Endothelial cell (in vitro differentiated cells): ENCODE measurements around the gene TBX4. TPM values are rescaled to one million over a fixed set of nuclear protein-coding genes. Genes with fewer than 3 reads are reported as not detected.

ENCODE experiments used
- DNase-seq: peaks from one replicate; pipeline ENCODE4 v3.0.0; 2021; ENCODE audit warnings: low spot score
- H3K27ac Mint-ChIP-seq: one replicate; pipeline ENCODE4 v1.8.0; 2021; ENCODE audit warnings: mixed read lengths, inconsistent platforms; ENCODE audit not compliant: unreplicated experiment
- H3K27me3 Mint-ChIP-seq: one replicate; pipeline ENCODE4 v1.8.0; 2021; ENCODE audit warnings: mild to moderate bottlenecking, moderate library complexity, mixed read lengths, inconsistent platforms; ENCODE audit not compliant: unreplicated experiment
- H3K36me3 Mint-ChIP-seq: one replicate; pipeline ENCODE4 v1.8.0; 2021; ENCODE audit warnings: mild to moderate bottlenecking, low read depth, mixed read lengths, inconsistent platforms; ENCODE audit not compliant: unreplicated experiment
- H3K4me1 Mint-ChIP-seq: one replicate; pipeline ENCODE4 v1.8.0; 2021; ENCODE audit warnings: mild to moderate bottlenecking, mixed read lengths, inconsistent platforms; ENCODE audit not compliant: unreplicated experiment
- H3K4me3 Mint-ChIP-seq: one replicate; pipeline ENCODE4 v1.8.0; 2021; ENCODE audit warnings: mild to moderate bottlenecking, mixed read lengths, inconsistent platforms; ENCODE audit not compliant: unreplicated experiment
- H3K9me3 Mint-ChIP-seq: one replicate; pipeline ENCODE4 v1.8.0; 2021; ENCODE audit warnings: mixed read lengths, inconsistent platforms; ENCODE audit not compliant: unreplicated experiment
- CTCF ChIP-seq: fragments of 200-600 bp; sonication (generic); IDR thresholded peaks from one replicate; pipeline ENCODE4 v1.5.0; 2021; ENCODE audit warnings: antibody characterized with exemption; ENCODE audit not compliant: unreplicated experiment
- total RNA-seq: library from RNA; stranded (reverse); fragmentation: NEBNext Ultra II Directional; extraction: Animal tissue kit (Norgen Biotek cat#: 25700); gene quantifications from one replicate; pipeline ENCODE4 v1.2.1, GENCODE V29; 2021; ENCODE audit not compliant: unreplicated experiment

The TBX4 gene
- total RNA-seq, 1 donor from 2014 or later: 1.1 TPM

- H3K27me3 Mint-ChIP-seq: no peaks in the 10 kb centered on the region
- no peak overlapping the region for H3K4me3 Mint-ChIP-seq
- peaks cover 4% of the 10 kb centered on the region for H3K4me1 Mint-ChIP-seq
- H3K36me3 Mint-ChIP-seq: no peaks in the 10 kb centered on the region
- no peak for DNase-seq
- no peaks in the 10 kb centered on the region for H3K9me3 Mint-ChIP-seq
- no peak overlapping the region for H3K27ac Mint-ChIP-seq
- no peak for TF ChIP-seq CTCF
Measured at GRCh38 chr17:61487989-61488595, 35.9 kb downstream of the TBX4 start.

DNA sequence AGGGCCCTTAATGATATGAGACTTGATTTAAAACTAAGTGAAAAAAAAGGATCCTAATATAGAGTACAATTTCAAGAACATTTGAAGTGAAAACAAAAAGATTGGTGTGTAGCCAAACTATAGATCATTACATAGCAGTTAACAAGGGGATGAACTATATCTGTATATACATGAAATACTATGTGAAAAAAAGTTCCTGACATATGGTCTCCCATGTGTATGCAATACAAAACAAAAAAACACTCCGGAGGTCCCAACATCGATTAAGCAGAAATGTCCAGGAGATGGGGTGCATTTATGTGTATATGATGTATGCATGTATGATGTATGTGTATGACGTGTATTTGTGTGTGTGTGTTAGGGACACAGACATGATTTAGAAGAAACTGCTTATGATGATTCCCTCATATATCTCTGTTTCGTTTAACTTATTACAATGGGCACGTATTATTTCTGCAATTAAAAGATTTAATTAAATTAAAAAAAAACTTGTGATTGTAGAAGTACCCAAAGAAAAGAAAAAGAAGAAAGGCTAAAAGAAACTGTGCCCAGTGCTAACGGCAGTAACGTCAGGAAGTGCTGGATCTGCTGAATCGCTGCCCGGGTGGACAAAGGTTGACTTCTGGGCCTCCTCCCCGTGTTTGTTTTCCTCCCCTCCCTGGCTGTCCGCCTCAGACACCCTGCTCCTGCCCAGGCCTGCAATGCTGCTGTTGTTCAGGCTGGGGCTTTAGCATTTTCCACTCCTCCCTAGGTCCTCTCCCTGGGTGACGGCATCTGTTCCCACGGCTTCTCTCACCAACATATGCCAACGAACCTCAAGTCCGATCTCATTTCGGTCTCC lies 36.9 kb downstream of the TBX4 start:
- H3K4me1 Mint-ChIP-seq: peaks cover 4% of the 10 kb centered on the region
- no peak overlapping the region for H3K4me3 Mint-ChIP-seq
- H3K27ac Mint-ChIP-seq: no peak overlapping the region
- no peaks in the 10 kb centered on the region for H3K9me3 Mint-ChIP-seq
- DNase-seq: no peak
- H3K36me3 Mint-ChIP-seq: no peaks in the 10 kb centered on the region
- no peaks in the 10 kb centered on the region for H3K27me3 Mint-ChIP-seq
- no peak for TF ChIP-seq CTCF

DNA sequence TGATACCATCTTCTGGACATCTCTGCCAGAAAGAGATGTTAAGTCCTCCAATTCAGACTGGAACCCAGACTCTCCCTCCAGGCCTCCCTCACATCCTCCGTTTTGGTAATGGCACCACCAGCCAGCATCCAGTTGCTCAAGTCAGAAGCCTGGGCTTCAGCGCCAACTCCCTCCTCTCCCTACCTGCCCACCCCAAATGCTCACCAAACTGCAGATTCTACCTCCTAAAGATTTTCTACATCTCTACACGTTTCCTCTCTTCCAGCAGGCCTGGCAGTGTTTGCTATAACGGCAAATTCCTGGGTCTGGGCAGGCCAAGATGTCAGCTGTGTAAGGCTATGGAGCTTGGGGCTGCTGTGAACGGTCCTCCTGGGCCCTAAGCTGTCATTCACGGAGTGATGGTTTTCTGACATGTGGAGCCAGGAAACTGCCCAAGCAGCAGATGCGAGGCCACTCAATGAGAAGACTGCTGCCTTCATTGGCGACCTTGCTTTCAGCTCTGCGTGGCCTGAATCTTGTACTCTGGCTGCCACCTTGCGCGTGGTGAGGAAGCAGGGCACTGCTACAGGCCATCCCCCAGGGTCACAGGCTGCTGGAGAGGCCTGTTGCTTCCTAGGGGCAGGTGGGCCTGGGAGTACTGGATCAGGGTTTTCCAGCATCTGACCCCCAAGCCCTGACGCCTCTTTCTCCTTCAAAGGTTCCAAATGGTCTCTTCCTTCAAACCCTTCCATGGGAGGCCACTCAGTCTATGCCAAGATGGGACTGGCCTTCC lies 37.7 kb downstream of the TBX4 start:
- H3K4me3 Mint-ChIP-seq: no peak overlapping the region
- no peak for DNase-seq
- no peak overlapping the region for H3K27ac Mint-ChIP-seq
- no peaks in the 10 kb centered on the region for H3K9me3 Mint-ChIP-seq
- no peak for TF ChIP-seq CTCF
- no peaks in the 10 kb centered on the region for H3K27me3 Mint-ChIP-seq
- no peaks in the 10 kb centered on the region for H3K36me3 Mint-ChIP-seq
- H3K4me1 Mint-ChIP-seq: peaks cover 4% of the 10 kb centered on the region

DNA sequence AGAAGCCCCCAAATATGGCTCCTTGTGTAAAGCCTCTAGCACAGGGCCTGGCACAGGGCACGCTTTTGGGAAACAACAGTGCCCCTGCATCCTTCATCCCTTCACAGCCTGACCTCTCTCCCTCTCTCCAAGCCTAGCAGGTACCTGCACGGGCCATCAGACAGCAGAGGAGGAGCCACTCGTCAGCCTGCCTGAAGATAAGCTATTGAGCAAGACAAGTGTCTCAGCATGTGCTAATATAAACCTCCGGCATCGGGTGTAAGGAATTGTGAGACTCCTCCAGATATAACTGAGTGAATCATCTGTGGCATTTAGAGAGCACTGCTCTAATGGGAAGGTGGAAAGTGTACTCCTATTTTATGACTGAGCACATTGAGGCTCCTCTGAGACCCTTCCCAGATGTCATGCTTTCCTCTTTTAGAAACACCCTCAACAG lies 38.3 kb downstream of the TBX4 start:
- peaks cover 4% of the 10 kb centered on the region for H3K4me1 Mint-ChIP-seq
- H3K4me3 Mint-ChIP-seq: no peak overlapping the region
- no peaks in the 10 kb centered on the region for H3K36me3 Mint-ChIP-seq
- no peaks in the 10 kb centered on the region for H3K27me3 Mint-ChIP-seq
- no peak for DNase-seq
- no peaks in the 10 kb centered on the region for H3K9me3 Mint-ChIP-seq
- TF ChIP-seq CTCF: no peak
- H3K27ac Mint-ChIP-seq: no peak overlapping the region
